Effector memory CD4-positive, alpha-beta T cell (primary cell): ENCODE results near the gene NCKAP5.

Experiments used
- DNase-seq, 3 donors: peaks; one replicate each; pipeline ENCODE4 v3.0.0-alpha.2; 2020
- H3K27ac ChIP-seq: 2 replicates; pipeline ENCODE4 v1.7.0; 2013; ENCODE audit warnings: mild to moderate bottlenecking, low read length, moderate library complexity; ENCODE audit not compliant: insufficient read depth, poor library complexity, severe bottlenecking
- H3K27me3 ChIP-seq: replicated peaks from 2 replicates; pipeline ENCODE4 v1.7.0; 2013; ENCODE audit warnings: mild to moderate bottlenecking, low read length; ENCODE audit not compliant: insufficient read depth, control insufficient read depth, poor library complexity, severe bottlenecking
- H3K36me3 ChIP-seq: 2 replicates; pipeline ENCODE4 v1.7.0; 2013; ENCODE audit warnings: mild to moderate bottlenecking, low read length, moderate library complexity; ENCODE audit not compliant: control insufficient read depth, insufficient read depth
- H3K4me1 ChIP-seq: 2 replicates; pipeline ENCODE4 v1.7.0; 2013; ENCODE audit warnings: low read length, mild to moderate bottlenecking; ENCODE audit not compliant: control insufficient read depth, insufficient read depth, poor library complexity, severe bottlenecking
- H3K4me3 ChIP-seq: 2 replicates; pipeline ENCODE4 v1.7.0; 2013; ENCODE audit warnings: low read length, low read depth, mild to moderate bottlenecking; ENCODE audit not compliant: insufficient read depth, poor library complexity, severe bottlenecking
- H3K9me3 ChIP-seq: 2 replicates; pipeline ENCODE4 v1.7.0; 2013; ENCODE audit warnings: mild to moderate bottlenecking, low read length, moderate library complexity; ENCODE audit not compliant: control insufficient read depth

NCKAP5 gene

DNA sequence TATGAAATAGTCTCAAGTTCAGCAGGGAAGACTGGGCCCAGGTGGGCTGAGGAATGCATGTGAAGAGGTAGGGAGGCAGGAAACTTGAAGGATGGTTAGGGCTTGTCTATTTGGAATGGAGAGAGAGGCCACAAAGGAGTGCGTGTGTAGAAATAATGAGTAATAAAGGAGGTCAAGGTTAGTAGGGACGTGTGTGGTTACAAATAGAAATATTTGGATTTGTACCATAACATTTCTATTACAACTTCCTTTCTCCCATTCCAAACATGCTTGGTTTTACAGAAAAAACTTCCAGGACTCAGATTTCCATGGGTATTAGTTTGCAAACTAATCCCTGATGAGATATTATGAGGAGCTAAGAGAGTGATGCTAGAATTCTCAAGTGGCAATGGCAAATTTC, 280.6 kb downstream of the NCKAP5 start:
- Histone ChIP-seq H3K27ac (no peak overlapping the region), H3K27me3 (no peaks in the 10 kb centered on the region), H3K4me3 (no peak overlapping the region), H3K36me3 (no peaks in the 10 kb centered on the region), H3K9me3 (no peaks in the 10 kb centered on the region), H3K4me1 (no peaks in the 10 kb centered on the region)
- DNase-seq: no peak

DNA sequence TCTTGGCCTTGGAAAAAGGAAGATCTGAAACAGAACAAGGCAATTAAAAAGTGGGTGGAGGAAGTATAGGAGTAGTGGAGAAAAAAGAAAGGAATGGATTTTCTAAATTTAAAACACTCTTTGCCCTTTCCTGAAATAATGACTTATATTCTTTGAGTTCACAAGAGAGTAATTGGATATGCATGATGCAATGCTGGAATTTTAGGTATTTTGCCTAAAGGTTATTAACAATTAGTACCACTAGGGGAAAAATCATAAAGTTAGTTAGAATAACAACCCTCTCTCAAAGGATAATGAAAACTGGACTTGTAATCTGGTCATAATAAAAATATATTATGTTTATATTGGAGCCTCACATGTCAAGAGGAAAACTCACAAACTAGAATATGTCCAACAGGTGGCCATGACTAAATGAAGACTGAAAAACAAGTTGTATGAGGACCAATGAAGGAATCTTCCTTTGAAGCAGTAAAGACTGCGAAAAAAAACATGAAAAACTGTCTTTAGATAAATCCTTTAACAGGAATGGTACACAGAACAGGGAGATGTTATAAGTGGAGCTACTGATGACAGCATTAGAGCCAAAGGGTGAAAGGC, 281.8 kb downstream of the NCKAP5 start:
- H3K36me3 ChIP-seq: no peaks in the 10 kb centered on the region
- no peak overlapping the region for H3K27ac ChIP-seq
- H3K4me3 ChIP-seq: no peak overlapping the region
- DNase-seq: no peak
- no peaks in the 10 kb centered on the region for H3K27me3 ChIP-seq
- H3K4me1 ChIP-seq: no peaks in the 10 kb centered on the region
- H3K9me3 ChIP-seq: no peaks in the 10 kb centered on the region

DNA sequence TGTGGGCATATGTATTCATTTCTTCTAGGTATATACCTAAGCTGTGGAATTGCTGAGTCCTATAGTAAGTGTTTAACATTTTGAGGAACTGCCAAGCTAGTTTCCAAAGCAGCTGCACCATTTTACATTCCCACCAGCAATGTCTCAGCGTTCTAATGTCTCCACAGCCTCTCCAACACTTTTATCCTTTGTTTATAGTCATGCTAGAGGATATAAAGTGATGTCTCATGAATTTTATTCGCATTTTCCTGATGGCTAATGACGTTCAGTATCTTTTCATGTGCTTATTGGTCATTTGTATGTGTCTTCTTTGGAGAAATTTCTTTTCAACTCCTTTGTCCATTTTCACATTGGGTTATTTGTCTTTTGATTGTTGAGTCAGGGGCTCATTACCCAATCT, 295.2 kb downstream of the NCKAP5 start:
- no peak for DNase-seq
- no peak overlapping the region for H3K4me3 ChIP-seq
- no peaks in the 10 kb centered on the region for H3K4me1 ChIP-seq
- H3K36me3 ChIP-seq: no peaks in the 10 kb centered on the region
- no peak overlapping the region for H3K27ac ChIP-seq
- H3K9me3 ChIP-seq: no peaks in the 10 kb centered on the region
- H3K27me3 ChIP-seq: no peaks in the 10 kb centered on the region

DNA sequence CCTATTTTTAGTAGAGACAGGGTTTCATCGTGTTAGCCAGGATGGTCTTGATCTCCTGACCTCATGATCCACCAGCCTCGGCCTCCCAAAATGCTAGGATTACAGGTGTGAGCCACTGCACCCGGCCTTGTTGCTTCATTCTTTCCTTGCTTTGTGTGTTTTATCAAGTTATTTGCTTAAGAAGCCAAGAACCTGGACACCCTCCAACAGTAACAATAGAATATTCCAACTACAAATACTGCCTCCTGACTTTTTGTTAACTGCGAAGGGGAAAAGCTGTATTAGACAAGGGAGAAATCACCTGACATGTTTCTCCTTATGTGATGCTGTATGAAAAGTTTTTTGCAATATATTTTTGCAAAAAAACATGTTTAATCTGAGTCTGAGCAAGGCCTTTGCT, 297.2 kb downstream of the NCKAP5 start:
- Histone ChIP-seq H3K9me3 (no peaks in the 10 kb centered on the region), H3K36me3 (no peaks in the 10 kb centered on the region), H3K4me1 (no peaks in the 10 kb centered on the region), H3K27me3 (no peaks in the 10 kb centered on the region), H3K27ac (no peak overlapping the region), H3K4me3 (no peak overlapping the region)
- no peak for DNase-seq

DNA sequence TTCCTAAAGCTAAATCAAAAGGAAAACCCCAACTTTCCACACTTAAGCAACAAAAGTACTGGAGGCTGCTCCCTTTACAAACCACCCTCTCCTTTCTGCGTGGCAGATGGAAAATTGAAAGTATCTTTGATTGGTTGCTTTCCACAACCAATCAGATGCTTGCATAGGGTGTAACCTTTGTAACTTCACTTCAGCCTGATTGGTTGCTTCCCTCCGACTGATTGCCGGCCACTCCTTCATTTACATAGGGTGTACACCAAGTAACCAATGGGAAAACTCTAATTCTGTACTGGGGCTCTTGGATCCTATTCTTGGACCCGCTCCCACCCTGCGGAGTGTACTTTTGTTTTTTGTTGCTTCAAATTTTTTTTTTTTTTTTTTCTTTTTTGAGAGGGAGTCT, 297.7 kb downstream of the NCKAP5 start:
- DNase-seq: no peak
- Histone ChIP-seq H3K27me3 (no peaks in the 10 kb centered on the region), H3K27ac (no peak overlapping the region), H3K4me3 (no peak overlapping the region), H3K36me3 (no peaks in the 10 kb centered on the region), H3K9me3 (no peaks in the 10 kb centered on the region), H3K4me1 (no peaks in the 10 kb centered on the region)

DNA sequence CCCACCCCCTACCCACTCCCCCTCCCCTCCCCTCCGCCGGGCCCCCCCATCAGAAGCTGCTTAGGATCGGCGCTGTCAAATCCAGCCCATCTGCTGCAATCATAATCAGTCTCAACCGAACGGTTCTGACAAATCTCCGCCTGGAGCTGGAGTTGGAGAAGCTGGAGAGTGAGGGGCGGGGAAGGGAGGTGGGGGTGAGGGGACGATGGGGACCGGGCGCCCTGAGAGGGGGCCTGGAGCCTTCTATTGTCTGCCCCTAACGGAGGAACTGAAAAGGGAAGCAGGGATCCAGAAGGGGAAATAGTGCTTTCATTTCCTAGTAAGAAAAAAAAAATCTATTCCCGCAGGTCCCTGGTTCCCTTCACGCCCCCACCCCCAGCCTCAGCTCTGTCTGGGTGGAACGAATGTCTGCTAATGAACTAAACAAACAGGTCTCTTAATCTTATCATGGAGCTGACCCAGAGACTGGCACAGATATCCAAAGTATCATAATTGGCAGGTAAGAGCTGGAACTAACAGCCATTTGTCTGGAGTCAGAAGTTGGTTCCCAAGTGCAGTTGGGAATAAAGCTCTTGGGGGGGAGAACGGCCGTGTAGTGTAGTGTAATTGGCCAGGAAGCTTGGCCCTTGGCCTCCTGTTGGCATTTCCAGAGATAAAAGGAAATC, 301.2 kb downstream of the NCKAP5 start:
- no peak for DNase-seq
- Histone ChIP-seq H3K36me3 (no peaks in the 10 kb centered on the region), H3K4me1 (no peaks in the 10 kb centered on the region), H3K27ac (no peak overlapping the region), H3K4me3 (no peak overlapping the region), H3K9me3 (no peaks in the 10 kb centered on the region), H3K27me3 (no peaks in the 10 kb centered on the region)

DNA sequence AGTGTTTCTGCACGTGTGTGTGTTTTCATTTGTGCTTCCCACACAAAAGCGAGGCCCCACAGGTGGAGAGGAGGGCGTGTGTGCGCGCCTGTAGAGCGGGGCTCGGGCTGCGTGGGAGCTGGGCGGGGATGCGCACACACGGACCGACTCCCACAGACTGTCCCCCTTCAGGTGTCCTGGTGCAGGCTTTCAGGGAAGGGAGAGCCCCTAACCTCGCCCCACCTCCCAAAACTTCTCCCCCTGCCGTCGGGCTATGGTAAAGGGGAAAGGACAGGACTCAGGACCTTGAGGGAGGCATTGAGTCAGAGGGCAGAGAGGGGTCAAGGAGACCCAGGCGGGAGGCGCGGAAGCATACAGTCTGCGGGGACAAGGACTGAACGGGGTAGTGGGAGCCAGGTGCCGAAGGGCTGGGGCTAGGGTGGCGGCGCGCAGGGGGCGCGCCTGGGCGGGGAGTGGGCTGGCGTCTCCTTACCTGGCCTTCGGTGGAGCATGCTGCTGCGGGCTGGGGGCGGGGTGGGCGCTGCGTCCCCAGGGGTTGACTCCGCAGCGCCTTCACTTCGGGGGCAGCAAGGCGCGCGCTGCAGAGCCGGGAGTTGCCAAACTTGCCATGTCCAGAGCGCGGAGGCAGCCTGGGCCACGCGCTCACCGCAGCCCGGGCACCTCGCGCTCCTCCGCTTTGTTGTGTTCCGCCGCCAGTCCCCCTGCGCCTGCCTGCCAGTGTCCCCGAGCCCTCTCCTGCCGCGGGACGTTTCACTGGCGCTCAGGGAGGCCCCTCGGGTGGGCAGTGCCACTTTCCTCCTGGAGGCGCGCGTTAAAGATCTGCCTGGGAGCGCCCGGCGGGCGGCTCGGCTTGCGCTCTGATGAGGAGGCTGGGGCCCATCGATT, 302.0 kb downstream of the NCKAP5 start:
- no peak for DNase-seq
- Histone ChIP-seq H3K9me3 (no peaks in the 10 kb centered on the region), H3K27ac (no peak overlapping the region), H3K4me3 (no peak overlapping the region), H3K27me3 (no peaks in the 10 kb centered on the region), H3K4me1 (no peaks in the 10 kb centered on the region), H3K36me3 (no peaks in the 10 kb centered on the region)

DNA sequence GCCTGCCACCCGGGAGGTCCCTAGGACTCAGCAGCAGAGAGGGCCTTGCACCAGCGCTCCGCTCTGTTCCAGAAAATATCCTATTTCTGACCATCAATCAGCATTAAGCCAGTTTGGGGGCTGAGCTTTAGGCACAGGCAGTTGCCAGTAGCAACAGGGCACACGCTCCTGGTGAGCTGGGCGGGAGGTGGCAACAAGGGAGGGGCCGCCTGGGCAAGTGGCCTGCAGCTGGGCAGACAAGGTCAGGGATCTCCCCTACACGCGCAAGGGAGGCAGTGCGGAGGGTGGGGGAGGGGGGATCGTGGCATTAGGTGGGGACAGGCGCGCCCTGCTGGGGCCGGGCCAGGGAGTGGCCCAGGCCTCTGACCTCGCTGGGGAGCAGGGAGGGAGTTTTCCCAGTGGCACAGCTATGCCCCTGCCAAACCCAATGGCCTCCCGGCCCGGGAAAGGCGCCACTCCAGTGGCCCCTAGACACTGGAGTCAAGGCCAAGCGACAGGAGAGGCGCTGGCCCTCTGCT, 302.8 kb downstream of the NCKAP5 start:
- Histone ChIP-seq H3K36me3 (no peaks in the 10 kb centered on the region), H3K27ac (no peak overlapping the region), H3K4me1 (no peaks in the 10 kb centered on the region), H3K4me3 (no peak overlapping the region), H3K27me3 (no peaks in the 10 kb centered on the region), H3K9me3 (no peaks in the 10 kb centered on the region)
- no peak for DNase-seq

DNA sequence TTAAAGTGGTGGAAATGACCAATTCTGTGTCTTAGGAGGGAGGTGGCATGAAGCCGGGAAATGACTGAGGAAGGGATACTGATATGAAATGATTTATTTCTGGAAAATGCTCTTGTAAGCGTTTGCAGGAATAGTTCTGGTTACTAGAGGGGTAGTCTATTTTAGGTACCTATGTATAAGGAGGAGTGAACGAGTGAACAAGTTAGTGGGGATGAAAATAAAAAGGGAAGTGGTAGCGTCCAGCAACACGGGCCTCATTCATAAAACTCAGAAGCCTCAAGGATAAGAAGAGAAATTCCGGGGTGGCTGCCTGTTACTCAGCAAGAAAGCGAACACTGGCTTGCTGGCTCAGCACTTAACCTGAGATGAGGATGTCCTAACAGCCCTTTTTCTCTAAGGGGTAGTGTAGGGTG, 303.3 kb downstream of the NCKAP5 start:
- Histone ChIP-seq H3K4me1 (no peaks in the 10 kb centered on the region), H3K4me3 (no peak overlapping the region), H3K27me3 (no peaks in the 10 kb centered on the region), H3K27ac (no peak overlapping the region), H3K9me3 (no peaks in the 10 kb centered on the region), H3K36me3 (no peaks in the 10 kb centered on the region)
- no peak for DNase-seq

DNA sequence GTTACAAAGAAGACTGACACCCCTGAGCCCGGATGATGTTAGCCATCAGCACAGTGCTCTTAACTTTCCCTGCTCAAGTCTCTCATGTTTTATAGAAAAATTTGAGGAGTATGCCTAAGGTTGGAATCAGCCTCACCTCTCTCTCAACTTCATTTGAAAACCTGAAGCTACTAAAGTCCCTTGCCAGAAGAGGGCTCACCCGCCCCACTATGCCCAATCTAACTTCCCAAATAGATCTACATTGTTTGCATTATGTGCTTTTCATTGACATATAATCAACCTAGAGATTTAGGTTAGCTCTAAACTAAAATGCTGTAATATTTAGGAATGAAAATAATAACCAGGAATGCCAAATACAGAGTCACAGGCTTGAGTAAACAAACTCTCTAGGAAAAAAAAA, 305.4 kb downstream of the NCKAP5 start:
- no peaks in the 10 kb centered on the region for H3K9me3 ChIP-seq
- H3K27ac ChIP-seq: no peak overlapping the region
- no peaks in the 10 kb centered on the region for H3K36me3 ChIP-seq
- DNase-seq: no peak
- H3K4me1 ChIP-seq: no peaks in the 10 kb centered on the region
- H3K4me3 ChIP-seq: no peak overlapping the region
- H3K27me3 ChIP-seq: no peaks in the 10 kb centered on the region
